SU-DHL-6 (cell line): ENCODE measurements around the gene HMSD.

ENCODE experiments used
- EZH2phosphoT487 ChIP-seq: fragments of 200-600 bp; sonication (generic), shearing (Covaris generic); conservative IDR thresholded peaks from 2 replicates; pipeline ENCODE4 v1.6.1; 2018; ENCODE audit warnings: mild to moderate bottlenecking, antibody characterized with exemption, low read length, moderate library complexity, mixed read lengths
- TF ChIP-seq, protein P1 (sequence below): fragments of 200-600 bp; sonication (generic); IDR thresholded peaks from one replicate; pipeline ENCODE4 v1.5.1; 2017; ENCODE audit warnings: antibody characterized with exemption, mild to moderate bottlenecking, low read length, moderate library complexity; ENCODE audit not compliant: insufficient read depth, poor library complexity, severe bottlenecking

DNA sequence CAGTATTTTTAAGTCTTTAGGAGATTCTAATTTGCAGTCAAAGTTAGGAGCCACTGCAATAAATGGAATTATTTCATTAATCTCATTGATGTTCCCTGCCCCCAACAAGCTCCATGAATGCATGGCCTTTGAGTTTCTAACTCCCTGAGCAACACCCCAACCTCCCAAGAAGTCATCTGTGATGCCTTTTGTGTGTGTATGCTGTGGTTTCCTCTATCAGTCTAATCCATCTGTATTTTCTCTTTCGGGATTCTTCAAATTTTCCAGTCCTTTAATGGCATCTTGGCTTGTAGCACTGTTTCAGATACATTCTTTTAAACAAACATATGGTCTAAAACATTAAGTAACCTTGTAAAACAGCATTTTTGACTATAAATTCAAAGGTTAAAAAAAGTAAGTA lies 24.6 kb upstream of the HMSD start:
- TF ChIP-seq, protein P1, sequence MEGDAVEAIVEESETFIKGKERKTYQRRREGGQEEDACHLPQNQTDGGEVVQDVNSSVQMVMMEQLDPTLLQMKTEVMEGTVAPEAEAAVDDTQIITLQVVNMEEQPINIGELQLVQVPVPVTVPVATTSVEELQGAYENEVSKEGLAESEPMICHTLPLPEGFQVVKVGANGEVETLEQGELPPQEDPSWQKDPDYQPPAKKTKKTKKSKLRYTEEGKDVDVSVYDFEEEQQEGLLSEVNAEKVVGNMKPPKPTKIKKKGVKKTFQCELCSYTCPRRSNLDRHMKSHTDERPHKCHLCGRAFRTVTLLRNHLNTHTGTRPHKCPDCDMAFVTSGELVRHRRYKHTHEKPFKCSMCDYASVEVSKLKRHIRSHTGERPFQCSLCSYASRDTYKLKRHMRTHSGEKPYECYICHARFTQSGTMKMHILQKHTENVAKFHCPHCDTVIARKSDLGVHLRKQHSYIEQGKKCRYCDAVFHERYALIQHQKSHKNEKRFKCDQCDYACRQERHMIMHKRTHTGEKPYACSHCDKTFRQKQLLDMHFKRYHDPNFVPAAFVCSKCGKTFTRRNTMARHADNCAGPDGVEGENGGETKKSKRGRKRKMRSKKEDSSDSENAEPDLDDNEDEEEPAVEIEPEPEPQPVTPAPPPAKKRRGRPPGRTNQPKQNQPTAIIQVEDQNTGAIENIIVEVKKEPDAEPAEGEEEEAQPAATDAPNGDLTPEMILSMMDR: no peak
- no peak for TF ChIP-seq EZH2phosphoT487
